ENCODE measurements around the gene SCAMP1.

The SCAMP1 gene

GRCh38 chr5:78331523-78332080, 28.8 kb upstream of the SCAMP1 start:
- Histone ChIP-seq H3K36me3 (ENCODE audit: insufficient read depth, low read length) (no peaks in the 10 kb centered on the region), H3K27ac (no peak overlapping the region), H3K4me3 (no peak overlapping the region), H3K9ac (ENCODE audit: insufficient read length) (no peak overlapping the region), H3K9me3 (ENCODE audit: low read depth, low read length) (no peaks in the 10 kb centered on the region)
- no peak for TF ChIP-seq EZH2 (IDR thresholded peaks at IDR 0.05)
- no peak for TF ChIP-seq POLR2AphosphoS5 (IDR thresholded peaks at IDR 0.05; ENCODE audit: borderline replicate concordance, low read depth, low read length)
- TF ChIP-seq FOXP2 (optimal IDR thresholded peaks at IDR 0.05; ENCODE audit: control extremely low read depth, extremely low read length, insufficient read depth): no peak
- no peak for DNase-seq (ENCODE audit: low read depth, low spot score)

DNA sequence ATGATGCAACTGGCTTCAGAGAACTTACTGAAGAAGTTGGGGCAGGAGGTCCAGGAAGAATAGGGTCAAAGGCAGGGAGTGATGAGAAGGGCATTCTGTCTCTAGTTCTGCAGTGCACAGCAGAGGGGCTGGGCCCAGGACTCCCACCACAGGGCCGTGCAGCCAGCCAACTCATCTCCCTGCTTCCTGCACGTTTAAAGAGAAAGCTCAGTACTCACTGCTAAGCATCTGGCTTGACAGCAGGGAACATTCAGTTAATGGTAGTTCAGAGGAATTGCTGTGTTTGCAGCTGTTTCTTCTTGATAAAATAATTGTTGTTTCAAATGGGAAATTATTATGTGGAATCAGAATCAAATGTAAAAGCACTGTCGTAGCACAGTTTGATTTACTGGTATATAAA, 25.6 kb upstream of the SCAMP1 start:
- DNase-seq (ENCODE audit: low read depth, low spot score): no peak
- TF ChIP-seq POLR2AphosphoS5 (IDR thresholded peaks at IDR 0.05; ENCODE audit: borderline replicate concordance, low read depth, low read length) (no peak), EZH2 (IDR thresholded peaks at IDR 0.05) (no peak), FOXP2 (optimal IDR thresholded peaks at IDR 0.05; ENCODE audit: control extremely low read depth, extremely low read length, insufficient read depth) (no peak)

GRCh38 chr5:78335976-78336375, 24.4 kb upstream of the SCAMP1 start:
- H3K27ac ChIP-seq: no peak overlapping the region
- no peak for DNase-seq (ENCODE audit: low read depth, low spot score)
- no peaks in the 10 kb centered on the region for H3K36me3 ChIP-seq (ENCODE audit: insufficient read depth, low read length)
- peaks cover 7% of the 10 kb centered on the region; the same call in 1 of the 2 replicates for H3K9me3 ChIP-seq (ENCODE audit: low read depth, low read length)
- no peak overlapping the region for H3K4me3 ChIP-seq
- TF ChIP-seq POLR2AphosphoS5 (IDR thresholded peaks at IDR 0.05; ENCODE audit: borderline replicate concordance, low read depth, low read length): no peak
- no peak for TF ChIP-seq FOXP2 (optimal IDR thresholded peaks at IDR 0.05; ENCODE audit: control extremely low read depth, extremely low read length, insufficient read depth)
- TF ChIP-seq EZH2 (IDR thresholded peaks at IDR 0.05): no peak
- H3K9ac ChIP-seq (ENCODE audit: insufficient read length): no peak overlapping the region

More for the DNA sequence above, 25.6 kb upstream of the SCAMP1 start:
- Histone ChIP-seq H3K27ac (no peak overlapping the region), H3K9ac (ENCODE audit: insufficient read length) (no peak overlapping the region), H3K4me3 (no peak overlapping the region), H3K9me3 (ENCODE audit: low read depth, low read length) (peaks cover 7% of the 10 kb centered on the region; the same call in 1 of the 2 replicates), H3K36me3 (ENCODE audit: insufficient read depth, low read length) (no peaks in the 10 kb centered on the region)

DNA sequence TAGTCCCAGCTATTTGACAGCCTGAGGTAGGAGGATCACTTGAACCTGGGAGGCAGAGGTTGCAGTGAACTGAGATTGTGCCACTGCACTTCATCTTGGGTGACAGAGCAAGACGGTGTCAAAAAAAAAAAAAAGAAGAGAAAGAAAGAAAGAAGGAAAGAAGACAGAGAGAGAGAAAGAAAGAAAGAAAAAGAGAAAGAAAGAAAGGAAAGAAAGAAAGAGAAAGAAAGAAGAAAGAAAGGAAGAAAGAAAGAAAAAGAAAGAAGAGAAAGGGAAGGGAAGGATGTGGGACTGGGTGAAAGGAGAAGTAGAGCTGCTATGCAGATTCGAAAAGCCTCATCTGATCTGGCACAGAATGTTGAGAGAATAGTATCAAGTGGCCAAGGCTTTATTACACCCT, 23.7 kb upstream of the SCAMP1 start:
- H3K36me3 ChIP-seq (ENCODE audit: insufficient read depth, low read length): no peaks in the 10 kb centered on the region
- H3K27ac ChIP-seq: no peak overlapping the region
- TF ChIP-seq POLR2AphosphoS5 (IDR thresholded peaks at IDR 0.05; ENCODE audit: borderline replicate concordance, low read depth, low read length) (no peak), EZH2 (IDR thresholded peaks at IDR 0.05) (no peak), FOXP2 (optimal IDR thresholded peaks at IDR 0.05; ENCODE audit: control extremely low read depth, extremely low read length, insufficient read depth) (no peak)
- DNase-seq (ENCODE audit: low read depth, low spot score): no peak
- H3K9me3 ChIP-seq (ENCODE audit: low read depth, low read length): peaks cover 7% of the 10 kb centered on the region; the same call in 1 of the 2 replicates
- H3K9ac ChIP-seq (ENCODE audit: insufficient read length): no peak overlapping the region
- H3K4me3 ChIP-seq: no peak overlapping the region

DNA sequence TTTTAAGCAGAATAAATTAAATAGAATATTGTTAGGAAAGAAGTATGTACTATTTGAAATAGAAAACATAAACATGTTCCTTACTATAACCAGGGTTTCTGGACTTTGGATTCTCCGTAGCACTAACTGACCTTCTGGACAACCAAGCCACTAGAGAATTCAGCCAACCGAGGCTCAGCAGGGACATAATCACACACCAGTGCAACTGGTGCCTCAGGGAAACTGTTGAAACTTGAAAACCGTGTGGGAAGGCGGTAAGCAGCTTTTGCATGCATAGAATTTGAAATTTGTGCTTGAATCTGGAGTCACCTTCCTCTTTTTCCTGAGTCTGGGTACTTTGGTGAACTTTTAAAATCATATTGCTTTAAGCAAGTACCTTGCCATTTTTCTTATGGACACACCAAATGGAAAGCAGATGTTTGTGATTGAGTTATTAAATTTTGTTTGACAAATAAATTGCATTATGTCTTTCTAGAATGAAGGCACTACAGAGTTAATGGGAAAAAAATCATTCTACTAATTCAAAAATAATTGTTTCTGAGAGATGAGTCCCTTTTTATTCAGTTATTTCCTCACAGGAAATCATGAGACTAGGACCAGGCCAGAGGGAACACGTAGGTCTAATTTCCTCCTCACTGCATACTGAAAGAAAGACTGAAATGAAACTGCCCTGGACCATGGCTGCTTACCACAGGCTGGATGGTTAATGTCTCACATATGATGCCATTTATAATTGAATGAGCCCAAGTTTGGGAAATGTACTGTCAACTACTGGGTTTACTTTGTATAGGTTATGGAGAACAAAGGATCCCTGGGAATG, 20.6 kb upstream of the SCAMP1 start:
- no peak for DNase-seq (ENCODE audit: low read depth, low spot score)
- Histone ChIP-seq H3K9me3 (ENCODE audit: low read depth, low read length) (peaks cover 7% of the 10 kb centered on the region; the same call in 1 of the 2 replicates), H3K4me3 (no peak overlapping the region), H3K27ac (no peak overlapping the region), H3K36me3 (ENCODE audit: insufficient read depth, low read length) (no peaks in the 10 kb centered on the region), H3K9ac (ENCODE audit: insufficient read length) (no peak overlapping the region)
- TF ChIP-seq POLR2AphosphoS5 (IDR thresholded peaks at IDR 0.05; ENCODE audit: borderline replicate concordance, low read depth, low read length) (no peak), EZH2 (IDR thresholded peaks at IDR 0.05) (no peak), FOXP2 (optimal IDR thresholded peaks at IDR 0.05; ENCODE audit: control extremely low read depth, extremely low read length, insufficient read depth) (no peak)

- Histone ChIP-seq H3K36me3 (ENCODE audit: insufficient read depth, low read length) (no peaks in the 10 kb centered on the region), H3K9me3 (ENCODE audit: low read depth, low read length) (peaks cover 7% of the 10 kb centered on the region; the same call in 1 of the 2 replicates), H3K27ac (no peak overlapping the region), H3K9ac (ENCODE audit: insufficient read length) (no peak overlapping the region), H3K4me3 (no peak overlapping the region)
- TF ChIP-seq FOXP2 (optimal IDR thresholded peaks at IDR 0.05; ENCODE audit: control extremely low read depth, extremely low read length, insufficient read depth) (no peak), POLR2AphosphoS5 (IDR thresholded peaks at IDR 0.05; ENCODE audit: borderline replicate concordance, low read depth, low read length) (no peak), EZH2 (IDR thresholded peaks at IDR 0.05) (no peak)
- no peak for DNase-seq (ENCODE audit: low read depth, low spot score)
Observed at GRCh38 chr5:78341440-78341839, 19.0 kb upstream of the SCAMP1 start.

GRCh38 chr5:78345485-78345884, 14.9 kb upstream of the SCAMP1 start:
- DNase-seq (ENCODE audit: low read depth, low spot score): no peak
- no peak for TF ChIP-seq FOXP2 (optimal IDR thresholded peaks at IDR 0.05; ENCODE audit: control extremely low read depth, extremely low read length, insufficient read depth)
- TF ChIP-seq EZH2 (IDR thresholded peaks at IDR 0.05): no peak
- no peak for TF ChIP-seq POLR2AphosphoS5 (IDR thresholded peaks at IDR 0.05; ENCODE audit: borderline replicate concordance, low read depth, low read length)
- Histone ChIP-seq H3K9me3 (ENCODE audit: low read depth, low read length) (no peaks in the 10 kb centered on the region), H3K4me3 (no peak overlapping the region), H3K9ac (ENCODE audit: insufficient read length) (no peak overlapping the region), H3K27ac (no peak overlapping the region), H3K36me3 (ENCODE audit: insufficient read depth, low read length) (no peaks in the 10 kb centered on the region)

GRCh38 chr5:78353520-78353919, 6.9 kb upstream of the SCAMP1 start:
- no peak overlapping the region for H3K4me3 ChIP-seq
- H3K36me3 ChIP-seq (ENCODE audit: insufficient read depth, low read length): no peaks in the 10 kb centered on the region
- no peak for DNase-seq (ENCODE audit: low read depth, low spot score)
- no peaks in the 10 kb centered on the region for H3K9me3 ChIP-seq (ENCODE audit: low read depth, low read length)
- H3K27ac ChIP-seq: no peak overlapping the region
- H3K9ac ChIP-seq (ENCODE audit: insufficient read length): no peak overlapping the region
- TF ChIP-seq FOXP2 (optimal IDR thresholded peaks at IDR 0.05; ENCODE audit: control extremely low read depth, extremely low read length, insufficient read depth) (no peak), EZH2 (IDR thresholded peaks at IDR 0.05) (no peak)
